ENCODE data around the gene SLC6A7.

Gene SLC6A7

DNA sequence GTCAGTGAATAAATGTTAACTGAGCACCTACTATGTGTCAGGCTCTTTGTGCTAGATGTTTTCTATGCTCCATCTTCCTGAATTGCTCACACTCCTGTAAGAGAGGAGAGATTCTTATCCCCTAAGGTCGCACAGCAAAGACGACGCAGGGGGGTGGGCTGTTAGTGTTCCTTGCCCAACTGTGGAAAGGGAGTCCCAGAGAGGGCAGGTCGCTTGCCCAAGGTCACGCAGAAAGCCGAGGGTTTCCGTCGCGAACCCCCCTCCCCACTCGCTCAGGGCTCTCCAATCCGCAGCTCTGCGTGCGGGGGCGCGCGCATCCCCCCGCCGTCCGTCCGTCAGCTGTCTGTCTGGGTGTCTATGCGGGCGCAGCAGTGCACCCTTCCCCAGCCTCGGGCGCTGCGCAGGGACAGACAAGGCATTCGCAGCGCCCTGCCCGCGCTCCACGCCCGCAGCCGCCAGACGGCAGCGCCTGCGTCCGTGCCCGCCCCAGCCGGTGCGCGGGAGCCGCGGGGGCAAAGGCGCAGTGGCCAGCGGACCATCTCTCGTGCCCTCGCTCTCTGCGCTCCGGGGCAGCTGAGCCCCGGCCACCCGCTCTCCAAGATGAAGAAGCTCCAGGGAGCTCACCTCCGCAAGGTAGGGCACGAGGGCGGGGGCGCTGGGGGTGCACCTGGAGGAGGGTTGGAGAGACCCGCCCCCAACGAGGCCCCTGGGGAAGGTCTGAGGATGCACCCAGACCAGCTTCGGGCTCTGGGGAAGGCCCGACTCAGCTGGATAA lies at the start of gene SLC6A7:
SLC6A7 (plus strand) TSS at position 335 of the 775 bp plus-strand sequence; CDS start at position 601, 266 bp downstream.
- Mint-ChIP-seq H3K36me3 (no peaks in the 10 kb centered on the region), H3K27me3 (peaks cover 55 to 62% of the 10 kb centered on the region in 2 donors), H3K4me1 (peaks cover 0 to 4% of the 10 kb centered on the region in 2 donors), H3K4me3 (no peak within 1 kb of the TSS), H3K9me3 (no peaks in the 10 kb centered on the region), H3K27ac (no peak within 1 kb of the TSS)
- ATAC-seq (replicated peaks) (no peak), DNase-seq (no peak)

DNA sequence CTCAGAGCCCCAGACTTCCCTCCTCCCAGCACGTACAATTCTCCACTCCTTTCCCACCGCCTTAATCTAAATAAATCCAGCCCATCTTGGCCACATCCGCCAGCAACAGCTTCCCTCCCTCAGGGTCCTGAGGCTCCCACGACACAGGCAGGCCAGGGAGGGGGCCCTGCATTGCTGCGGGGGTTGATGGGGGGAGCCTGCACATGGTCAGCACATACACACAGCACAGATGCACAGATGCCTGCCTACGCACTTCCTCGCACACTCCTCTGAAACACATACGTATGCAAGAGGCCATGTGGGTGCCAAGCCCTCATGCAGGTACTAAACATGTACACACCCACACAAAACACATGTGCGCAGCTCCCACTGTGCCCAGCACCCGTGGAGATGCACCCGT lies 49.0 kb upstream of the SLC6A7 start:
- no peak overlapping the region for H3K27ac Mint-ChIP-seq
- no peaks in the 10 kb centered on the region for H3K9me3 Mint-ChIP-seq
- ATAC-seq (replicated peaks) (no peak), DNase-seq (no peak)
- H3K4me3 Mint-ChIP-seq = no peak overlapping the region
- peaks cover 0 to 1% of the 10 kb centered on the region in 2 donors for H3K27me3 Mint-ChIP-seq
- H3K36me3 Mint-ChIP-seq = peaks cover 0 to 5% of the 10 kb centered on the region in 2 donors
- peaks cover 17 to 29% of the 10 kb centered on the region in 2 donors for H3K4me1 Mint-ChIP-seq

DNA sequence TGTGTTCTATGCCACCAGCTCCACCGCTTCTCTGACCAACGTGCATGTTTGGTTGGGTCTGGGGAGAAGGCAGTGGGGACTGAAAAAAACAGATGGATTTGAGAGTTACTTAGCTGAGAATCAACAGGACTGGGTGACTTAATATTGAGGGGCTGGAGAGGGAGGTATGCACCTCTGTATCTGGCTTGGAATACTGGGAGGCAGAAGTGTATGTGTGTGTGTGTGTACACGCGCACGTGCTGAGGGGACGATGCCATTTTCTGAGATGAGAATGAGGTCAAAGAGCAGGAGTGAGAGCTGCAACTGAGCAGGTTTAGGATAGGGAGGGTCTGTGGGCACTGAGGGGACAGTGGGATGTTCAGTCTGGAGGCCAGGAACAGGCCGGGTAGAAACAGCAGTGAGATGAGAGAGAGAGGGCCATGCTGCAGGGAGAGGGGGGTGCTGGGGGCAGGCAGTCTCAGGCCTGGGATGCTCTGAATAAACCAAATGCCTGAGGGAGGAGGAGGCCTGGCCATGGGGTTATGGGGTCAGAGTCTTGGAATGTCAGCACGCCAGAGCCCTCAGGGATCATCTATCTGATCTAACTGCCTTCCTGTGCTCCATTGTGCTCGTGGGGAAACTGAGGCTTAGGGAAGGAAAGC lies 48.2 kb upstream of the SLC6A7 start:
- Mint-ChIP-seq H3K9me3 (no peaks in the 10 kb centered on the region), H3K27ac (no peak overlapping the region), H3K4me3 (no peak overlapping the region), H3K36me3 (peaks cover 0 to 5% of the 10 kb centered on the region in 2 donors), H3K27me3 (peaks cover 0 to 4% of the 10 kb centered on the region in 2 donors), H3K4me1 (peaks cover 18 to 32% of the 10 kb centered on the region in 2 donors)
- no peak for DNase-seq
- ATAC-seq (replicated peaks) = no peak

DNA sequence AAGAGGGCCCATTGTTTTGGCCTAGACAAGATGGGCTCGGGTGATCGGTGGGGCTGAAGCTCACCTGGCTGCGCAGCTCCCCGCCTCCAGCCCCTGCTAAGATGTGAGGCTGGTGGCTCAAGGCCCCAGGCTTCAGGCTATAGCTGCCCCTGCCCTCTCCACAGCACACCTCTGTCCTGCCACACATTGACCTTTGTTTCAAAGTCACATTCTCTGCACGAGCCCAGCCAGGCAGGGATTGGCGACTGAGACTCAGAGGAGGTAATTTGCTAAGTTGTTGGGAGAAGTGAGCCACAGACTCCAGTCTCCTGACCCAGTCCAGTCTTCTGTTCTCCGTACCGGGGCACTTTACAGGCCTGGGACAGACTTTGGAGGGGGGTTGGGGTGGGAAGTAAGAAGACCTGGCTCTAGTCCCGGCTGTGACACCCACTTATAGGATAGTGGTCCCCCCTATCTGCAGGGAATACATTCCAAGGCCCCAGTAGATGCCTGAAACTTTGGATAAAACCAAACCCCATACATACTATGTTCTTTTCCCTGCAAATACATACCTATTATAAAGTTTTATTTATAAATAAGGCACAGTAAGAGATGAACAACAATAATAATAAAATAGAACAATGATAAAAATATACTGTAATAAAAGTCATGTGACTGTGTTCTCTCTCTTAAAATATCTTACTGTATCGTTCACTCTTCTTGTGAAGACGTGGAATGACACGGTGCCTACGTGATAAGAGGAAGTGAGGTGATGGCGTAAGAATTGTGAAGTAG lies 47.5 kb upstream of the SLC6A7 start:
- no peak for ATAC-seq (replicated peaks)

DNA sequence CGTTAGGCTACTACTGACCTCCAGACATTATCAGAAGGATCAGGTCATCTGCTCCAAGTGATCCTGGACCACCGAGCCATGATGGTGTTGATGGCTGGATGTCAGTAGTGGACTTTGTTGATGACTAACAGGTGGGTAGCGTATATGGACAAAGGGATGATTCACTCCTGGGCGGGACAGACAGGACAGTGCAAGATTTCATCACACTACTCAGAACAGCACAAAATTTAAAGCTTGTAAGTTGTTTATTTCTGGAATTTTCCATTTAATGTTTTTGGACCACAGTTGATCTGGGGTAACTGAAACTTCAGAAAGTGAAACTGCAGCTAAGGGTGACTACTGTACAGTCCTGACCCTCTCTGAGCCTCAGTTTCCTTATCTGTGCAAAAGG lies 46.9 kb upstream of the SLC6A7 start:
- DNase-seq (no peak), ATAC-seq (replicated peaks) (no peak)
- H3K9me3 Mint-ChIP-seq = no peaks in the 10 kb centered on the region
- H3K36me3 Mint-ChIP-seq = peaks cover 0 to 5% of the 10 kb centered on the region in 2 donors
- no peak overlapping the region for H3K4me3 Mint-ChIP-seq
- peaks cover 0 to 4% of the 10 kb centered on the region in 2 donors for H3K27me3 Mint-ChIP-seq
- H3K27ac Mint-ChIP-seq = no peak overlapping the region
- H3K4me1 Mint-ChIP-seq = peaks cover 18 to 32% of the 10 kb centered on the region in 2 donors

More for the DNA sequence above, 47.5 kb upstream of the SLC6A7 start:
- no peak overlapping the region for H3K27ac Mint-ChIP-seq
- peaks cover 0 to 4% of the 10 kb centered on the region in 2 donors for H3K27me3 Mint-ChIP-seq
- H3K36me3 Mint-ChIP-seq = peaks cover 0 to 5% of the 10 kb centered on the region in 2 donors
- H3K4me1 Mint-ChIP-seq = peaks cover 18 to 32% of the 10 kb centered on the region in 2 donors
- H3K4me3 Mint-ChIP-seq = no peak overlapping the region
- DNase-seq = no peak
- H3K9me3 Mint-ChIP-seq = no peaks in the 10 kb centered on the region

DNA sequence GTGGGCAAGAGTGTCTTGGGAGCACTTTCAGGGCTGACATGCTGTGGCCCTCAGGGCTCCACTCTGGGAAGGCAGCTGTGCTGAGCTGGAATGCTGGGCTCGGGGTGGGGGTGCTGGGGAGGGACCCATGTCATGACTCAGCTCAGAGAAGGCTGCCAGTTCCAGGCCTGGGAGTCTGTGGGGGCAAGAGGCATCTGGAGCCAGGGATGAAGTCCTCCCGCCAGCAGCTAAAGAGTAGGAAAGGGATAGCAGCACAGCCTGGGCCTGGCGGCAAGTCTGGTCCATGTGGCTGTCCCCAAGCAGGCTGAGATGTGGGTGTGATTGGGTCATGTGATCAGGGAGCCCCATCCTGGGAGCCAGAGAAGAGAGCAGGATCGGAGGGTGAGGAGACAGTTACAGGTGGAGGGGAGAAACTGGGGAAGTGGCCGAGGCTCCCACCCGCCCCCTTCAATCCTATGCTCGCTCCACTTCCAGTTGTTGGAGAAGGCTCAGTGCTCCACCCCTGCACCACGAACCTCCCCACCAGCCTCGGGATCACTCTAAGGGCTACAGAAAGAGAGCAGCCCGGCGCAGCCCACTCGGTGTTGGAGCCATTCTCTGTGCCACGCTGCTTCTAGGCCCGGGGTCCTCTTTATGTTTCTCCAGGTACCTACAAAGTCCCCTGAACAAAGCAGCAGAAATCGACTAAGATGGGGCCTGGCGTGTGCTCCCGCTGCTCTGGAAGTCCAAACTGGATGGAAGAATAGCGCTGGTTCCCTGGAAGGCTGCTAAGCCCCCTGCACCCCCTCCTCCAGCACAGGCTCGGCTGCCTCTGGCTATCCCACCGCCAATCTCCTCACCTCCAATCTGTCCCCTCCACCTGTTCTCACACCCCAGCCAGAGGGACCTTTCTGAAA lies 46.3 kb upstream of the SLC6A7 start:
- Mint-ChIP-seq H3K9me3 (no peaks in the 10 kb centered on the region), H3K4me1 (peaks cover 18 to 32% of the 10 kb centered on the region in 2 donors), H3K27me3 (peaks cover 0 to 4% of the 10 kb centered on the region in 2 donors), H3K27ac (peak overlapping the region; percentile 21), H3K4me3 (peak overlapping the region in 1 of 2 donors; percentile 55), H3K36me3 (peaks cover under 1 to 5% of the 10 kb centered on the region in 2 donors)
- no peak for ATAC-seq (replicated peaks)
- no peak for DNase-seq

DNA sequence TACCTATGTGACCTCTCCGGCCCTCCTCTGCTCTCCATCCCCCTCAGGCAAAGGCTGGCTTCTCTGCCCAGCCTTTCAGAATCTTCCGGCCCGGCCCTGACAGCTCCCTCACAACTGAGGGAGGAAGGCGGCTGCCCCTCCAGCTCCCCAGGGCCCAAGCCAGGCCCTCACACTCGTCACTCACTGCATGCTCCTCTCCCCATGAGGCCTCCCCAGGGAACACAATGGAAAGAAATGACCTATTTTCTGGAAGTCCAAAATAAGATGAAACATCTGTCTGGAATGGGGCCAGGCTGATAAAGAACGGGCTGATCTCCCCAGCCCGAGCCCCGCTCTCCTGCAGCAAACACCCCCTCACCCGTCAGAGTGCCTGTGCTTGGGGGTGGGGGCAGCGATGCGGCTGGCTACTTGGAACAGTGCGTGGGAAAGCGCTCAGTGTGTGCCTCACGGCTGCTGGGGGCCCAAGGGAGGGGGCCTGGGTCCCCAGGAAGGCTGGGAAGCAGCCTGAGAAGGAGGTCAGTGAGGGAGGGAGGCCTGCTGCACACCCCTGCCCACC lies 45.5 kb upstream of the SLC6A7 start:
- DNase-seq (no peak), ATAC-seq (replicated peaks) (peak; percentile 65 to 69)
- H3K36me3 Mint-ChIP-seq = peaks cover 4 to 5% of the 10 kb centered on the region in 2 donors
- H3K4me1 Mint-ChIP-seq = peaks cover 18 to 32% of the 10 kb centered on the region in 2 donors
- H3K27me3 Mint-ChIP-seq = peaks cover 0 to 7% of the 10 kb centered on the region in 2 donors
- H3K4me3 Mint-ChIP-seq = peak overlapping the region in 1 of 2 donors; percentile 55
- H3K27ac Mint-ChIP-seq = peak overlapping the region; percentile 21
- H3K9me3 Mint-ChIP-seq = no peaks in the 10 kb centered on the region

DNA sequence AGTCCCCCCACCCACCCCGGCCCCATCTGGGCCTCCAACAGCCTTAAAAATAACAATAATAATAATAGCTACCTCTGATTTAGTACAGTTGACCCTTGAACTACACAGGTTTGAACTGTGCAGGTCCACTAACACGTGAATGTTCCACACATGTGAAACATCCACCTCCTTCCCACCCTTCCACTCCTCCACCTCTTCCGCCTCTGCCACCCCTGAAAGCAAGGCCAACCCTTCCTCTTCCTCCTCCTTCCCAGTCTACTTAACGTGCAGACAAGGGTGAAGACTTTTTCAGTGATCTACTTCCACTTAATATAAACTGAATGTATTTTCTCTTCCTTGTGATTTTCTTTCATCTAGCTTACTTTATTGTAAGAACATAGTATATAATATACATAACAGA lies 45.0 kb upstream of the SLC6A7 start:
- ATAC-seq (replicated peaks) (no peak), DNase-seq (no peak)
- H3K27ac Mint-ChIP-seq = no peak overlapping the region
- H3K4me1 Mint-ChIP-seq = peaks cover 18 to 32% of the 10 kb centered on the region in 2 donors
- H3K36me3 Mint-ChIP-seq = peaks cover 4 to 5% of the 10 kb centered on the region in 2 donors
- no peaks in the 10 kb centered on the region for H3K9me3 Mint-ChIP-seq
- no peak overlapping the region for H3K4me3 Mint-ChIP-seq
- H3K27me3 Mint-ChIP-seq = peaks cover 0 to 7% of the 10 kb centered on the region in 2 donors

DNA sequence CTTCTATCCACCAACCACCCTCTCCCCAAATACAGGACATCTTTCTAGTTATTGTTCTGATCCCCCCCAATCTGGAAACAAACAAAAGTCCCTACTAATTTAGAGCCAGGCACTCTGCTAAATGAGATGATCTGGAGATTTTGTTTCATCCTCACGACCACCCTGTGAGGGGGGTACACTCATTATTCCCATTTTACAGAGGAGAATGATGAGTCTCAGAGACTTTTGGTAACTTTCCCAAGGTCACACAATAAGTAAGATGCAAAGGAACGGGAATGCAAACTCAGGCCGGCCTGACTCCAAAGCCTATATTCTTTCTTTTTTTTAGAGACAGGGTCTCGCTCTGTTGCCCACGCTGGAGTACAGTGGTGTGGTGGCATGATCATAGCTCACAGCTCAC lies 43.6 kb upstream of the SLC6A7 start:
- DNase-seq = no peak
- Mint-ChIP-seq H3K36me3 (peaks cover 4 to 5% of the 10 kb centered on the region in 2 donors), H3K4me1 (peaks cover 18 to 32% of the 10 kb centered on the region in 2 donors), H3K27ac (no peak overlapping the region), H3K4me3 (no peak overlapping the region), H3K9me3 (no peaks in the 10 kb centered on the region), H3K27me3 (peaks cover 0 to 7% of the 10 kb centered on the region in 2 donors)
- no peak for ATAC-seq (replicated peaks)

DNA sequence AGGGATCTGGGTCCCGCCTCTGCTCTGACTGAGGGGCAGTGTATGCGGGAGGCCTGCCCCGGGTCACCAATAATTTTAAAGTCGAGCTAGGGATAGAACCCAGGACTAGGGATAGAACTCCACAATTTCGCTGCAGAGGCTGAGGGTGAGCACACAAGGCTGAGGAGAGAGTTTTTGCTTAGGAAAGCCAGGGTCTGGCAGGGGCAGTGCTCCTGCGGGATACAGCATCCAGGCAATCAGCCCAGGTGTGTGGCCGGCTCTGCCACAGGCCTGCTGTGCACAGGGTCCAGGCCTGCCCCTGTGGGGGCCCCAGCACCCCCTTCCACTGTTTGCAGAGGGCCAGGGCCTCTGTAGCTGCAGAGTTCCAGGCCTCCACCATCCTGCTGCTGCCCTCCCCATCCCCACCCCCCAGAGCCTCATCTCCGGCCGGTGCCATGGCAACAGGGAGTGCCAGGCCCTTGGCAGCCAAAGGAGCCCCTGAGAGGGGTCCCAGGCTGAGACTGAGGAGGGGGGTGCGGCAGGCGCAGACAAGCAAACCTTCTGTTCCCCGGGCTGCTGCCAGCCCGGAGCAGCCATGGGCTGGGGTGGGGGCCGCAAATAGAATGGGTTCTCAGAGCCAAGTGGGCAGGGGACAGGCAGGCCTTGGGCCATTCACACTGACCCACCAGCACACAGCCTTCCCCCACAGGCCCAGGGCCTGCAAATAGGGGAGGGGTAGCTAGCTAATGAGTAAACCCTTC lies 42.8 kb upstream of the SLC6A7 start:
- H3K27ac Mint-ChIP-seq = no peak overlapping the region
- H3K4me3 Mint-ChIP-seq = no peak overlapping the region
- peaks cover 18 to 32% of the 10 kb centered on the region in 2 donors for H3K4me1 Mint-ChIP-seq

DNA sequence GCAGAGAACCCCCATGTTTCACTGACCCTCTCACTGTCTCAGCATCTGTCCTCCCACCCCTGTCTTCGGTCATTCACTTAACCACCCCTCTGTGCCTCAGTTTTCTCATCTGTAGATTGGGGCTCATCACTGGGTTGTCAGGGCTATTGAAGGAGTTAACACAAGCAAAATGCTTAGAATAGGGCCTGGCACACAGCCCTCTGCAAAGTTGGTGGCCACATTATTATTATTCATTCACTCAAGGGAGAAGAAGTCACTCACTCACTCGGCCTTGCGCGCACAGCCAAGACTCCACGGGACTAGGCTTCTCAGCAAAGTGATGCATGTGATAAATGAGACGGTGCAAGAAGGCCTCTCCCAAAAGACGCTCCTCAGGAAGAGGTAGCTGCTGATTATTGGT lies 42.2 kb upstream of the SLC6A7 start:
- Mint-ChIP-seq H3K36me3 (peaks cover 4 to 5% of the 10 kb centered on the region in 2 donors), H3K4me1 (peaks cover 18 to 32% of the 10 kb centered on the region in 2 donors), H3K9me3 (no peaks in the 10 kb centered on the region), H3K27me3 (peaks cover 0 to 10% of the 10 kb centered on the region in 2 donors), H3K4me3 (no peak overlapping the region), H3K27ac (no peak overlapping the region)
- ATAC-seq (replicated peaks) (no peak), DNase-seq (no peak)

More for the DNA sequence above, 42.8 kb upstream of the SLC6A7 start:
- Mint-ChIP-seq H3K9me3 (no peaks in the 10 kb centered on the region), H3K36me3 (peaks cover 4 to 5% of the 10 kb centered on the region in 2 donors), H3K27me3 (peaks cover 0 to 7% of the 10 kb centered on the region in 2 donors)
- ATAC-seq (replicated peaks) = no peak
- no peak for DNase-seq

DNA sequence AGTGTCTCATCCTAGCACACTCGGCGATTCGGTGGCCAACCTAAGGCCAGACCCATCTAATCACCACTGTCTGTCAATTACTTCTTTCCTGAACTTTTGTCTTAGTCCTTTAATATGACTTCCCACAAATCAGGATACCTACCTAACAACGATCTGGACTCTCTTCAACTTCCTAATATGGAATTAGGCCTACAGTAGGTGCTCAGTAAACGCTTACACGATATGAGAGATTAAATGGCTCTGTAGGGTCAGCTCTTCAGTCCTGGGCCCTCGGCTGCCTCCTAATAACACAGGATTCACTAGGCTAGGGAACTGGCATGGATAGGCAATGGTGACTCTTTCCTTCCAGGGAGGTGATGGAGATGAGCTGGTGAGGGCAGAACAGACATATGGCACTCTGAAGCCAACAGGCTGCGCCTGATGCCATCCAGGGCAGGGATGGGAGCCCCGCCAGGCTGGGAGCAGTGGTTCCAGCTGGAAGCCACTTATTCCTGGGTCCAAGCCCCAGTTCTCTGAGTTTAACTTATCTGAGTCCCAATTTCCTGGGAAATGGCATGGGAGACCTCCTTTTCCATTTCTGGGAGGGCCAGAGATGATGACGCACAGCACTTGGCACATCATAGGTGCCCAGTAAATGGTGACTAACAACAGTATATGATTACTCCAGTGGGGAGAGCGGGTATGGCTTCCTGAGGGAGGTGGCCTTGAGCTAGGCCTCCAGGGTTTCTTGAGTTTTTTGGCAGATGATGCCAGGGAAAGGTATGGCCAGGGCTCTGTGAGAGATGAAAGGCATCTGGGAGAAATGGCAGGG lies 41.5 kb upstream of the SLC6A7 start:
- peaks cover 4 to 5% of the 10 kb centered on the region in 2 donors for H3K36me3 Mint-ChIP-seq
- no peak overlapping the region for H3K27ac Mint-ChIP-seq
- no peaks in the 10 kb centered on the region for H3K9me3 Mint-ChIP-seq
- H3K27me3 Mint-ChIP-seq = peaks cover 0 to 10% of the 10 kb centered on the region in 2 donors
- no peak for DNase-seq
- peaks cover 13 to 25% of the 10 kb centered on the region in 2 donors for H3K4me1 Mint-ChIP-seq
- no peak overlapping the region for H3K4me3 Mint-ChIP-seq
- no peak for ATAC-seq (replicated peaks)
